Cardiac septum (tissue), 1 donor: ENCODE measurements around the gene FOXP3. TPM values are rescaled to one million over a fixed set of nuclear protein-coding genes. Genes with fewer than 3 reads are reported as not detected.

ENCODE experiments used
- DNase-seq: peaks from one replicate; pipeline ENCODE4 v3.0.0-alpha.2; 2020; ENCODE audit warnings: low spot score
- intact Hi-C: fragments of 100-400 bp; cut with DNase I; formaldehyde crosslinking; loops from one replicate; pipeline ENCODE4 v1.14.0; 2022
- total RNA-seq: library from RNA; stranded (reverse); fragmentation: NEBNext Ultra II Directional; extraction: Animal tissue kit (Norgen Biotek cat#: 25700); gene quantifications from one replicate; pipeline ENCODE4 v1.2.1, GENCODE V29; 2021
- donor health status: DM: no; HTN: no; CAD: no.

The FOXP3 gene
- total RNA-seq, 1 donor from 2014 or later = 0.11 TPM

GRCh38 chrX:49256268-49256995, 8.1 kb downstream of the FOXP3 start:
- intact Hi-C loops = no loop called here
- no peak for DNase-seq

- intact Hi-C loops = no loop called here
- no peak for DNase-seq
Measured at GRCh38 chrX:49254639-49255038, 9.9 kb downstream of the FOXP3 start.

- intact Hi-C loops = no loop called here
- no peak for DNase-seq
Measured at GRCh38 chrX:49251325-49251724, 13.2 kb downstream of the FOXP3 start.

GRCh38 chrX:49250578-49250977, 13.9 kb downstream of the FOXP3 start:
- no peak for DNase-seq
- intact Hi-C loops = no loop called here

- no peak for DNase-seq
- intact Hi-C loops = no loop called here
Measured at GRCh38 chrX:49250066-49250465, 14.4 kb downstream of the FOXP3 start.

- DNase-seq = no peak
- intact Hi-C loops = no loop called here
Measured at GRCh38 chrX:49249616-49250015, 14.9 kb downstream of the FOXP3 start.

GRCh38 chrX:49249071-49249470, 15.4 kb downstream of the FOXP3 start:
- intact Hi-C loops = no loop called here
- no peak for DNase-seq

- intact Hi-C loops = no loop called here
- DNase-seq = no peak
Measured at GRCh38 chrX:49247916-49248811, 16.3 kb downstream of the FOXP3 start.

- DNase-seq = no peak
- intact Hi-C loops = no loop called here
Measured at GRCh38 chrX:49247346-49247745, 17.2 kb downstream of the FOXP3 start.

- DNase-seq = no peak
Measured at GRCh38 chrX:49246541-49246940, 18.0 kb downstream of the FOXP3 start.

GRCh38 chrX:49244207-49244606, 20.3 kb downstream of the FOXP3 start:
- no peak for DNase-seq
- intact Hi-C loops = no loop called here

More at GRCh38 chrX:49246541-49246940, 18.0 kb downstream of the FOXP3 start:
- intact Hi-C loops = no loop called here

GRCh38 chrX:49243166-49243565, 21.3 kb downstream of the FOXP3 start:
- intact Hi-C loops = no loop called here
- no peak for DNase-seq

- intact Hi-C loops = no loop called here
- DNase-seq = no peak
Measured at GRCh38 chrX:49242545-49243066, 21.9 kb downstream of the FOXP3 start.

GRCh38 chrX:49238735-49239134, 25.8 kb downstream of the FOXP3 start:
- intact Hi-C loops = loop anchor here (5.0 kb wide), 1 partner anchor 34 kb away; no protein-coding TSS in a partner anchor

GRCh38 chrX:49237060-49237459, 27.4 kb downstream of the FOXP3 start:
- DNase-seq = no peak
- intact Hi-C loops = loop anchor here (5.0 kb wide), 1 partner anchor 35 kb away; no protein-coding TSS in a partner anchor

More at GRCh38 chrX:49238735-49239134, 25.8 kb downstream of the FOXP3 start:
- no peak for DNase-seq

GRCh38 chrX:49233887-49234555, 30.5 kb downstream of the FOXP3 start:
- intact Hi-C loops = no loop called here
- DNase-seq = no peak

GRCh38 chrX:49233176-49233575, 31.3 kb downstream of the FOXP3 start, which contains the start of gene CACNA1F:
Gene CACNA1F, minus strand, starts transcription at chrX:49233340. Its CDS starts 31 bp downstream, at chrX:49233309.
- DNase-seq = no peak
- intact Hi-C loops = no loop called here

GRCh38 chrX:49232525-49232924, 32.0 kb downstream of the FOXP3 start:
- intact Hi-C loops = no loop called here
- no peak for DNase-seq

GRCh38 chrX:49231333-49232000, 33.0 kb downstream of the FOXP3 start:
- DNase-seq = no peak
- intact Hi-C loops = no loop called here
